Stimulated activated CD8-positive, alpha-beta memory T cell treated with anti-CD3 and anti-CD28 coated beads, Interleukin-4, amount 100 ng/mL, for 1 hour (primary cell): ENCODE data around the gene CAMTA1.
"Not testable (repeated sequence)": the region's sequence is repeated elsewhere in the genome, so short reads cannot be mapped to it uniquely, and the experiment has no call there.

Experiments
- DNase-seq, 2 donors: peaks; one replicate each; pipeline ENCODE4 v3.0.0-alpha.2; 2020; ENCODE audit warnings: low read depth in 2 of 2, low spot score in 1 of 2

Gene CAMTA1

DNA sequence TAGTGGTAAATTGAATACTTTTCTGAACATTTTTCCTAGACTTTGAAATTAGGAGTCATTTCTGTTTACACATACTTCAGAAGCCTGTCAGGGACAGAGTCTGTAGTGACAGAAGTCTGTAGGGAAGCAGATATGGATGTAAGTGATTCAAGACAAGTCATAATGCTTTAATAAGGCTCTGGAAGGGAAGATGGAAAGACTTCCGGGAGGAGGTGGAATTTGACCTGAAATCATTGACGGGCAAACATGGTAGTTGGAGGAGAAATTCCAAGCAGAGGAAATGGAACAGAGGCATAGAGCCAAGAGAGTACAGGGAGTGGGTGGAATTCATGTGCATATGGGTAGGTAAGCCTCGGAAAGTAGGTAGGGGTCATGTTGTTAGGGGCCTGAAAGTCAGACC lies 22.5 kb downstream of the CAMTA1 start:
- DNase-seq = no peak

DNA sequence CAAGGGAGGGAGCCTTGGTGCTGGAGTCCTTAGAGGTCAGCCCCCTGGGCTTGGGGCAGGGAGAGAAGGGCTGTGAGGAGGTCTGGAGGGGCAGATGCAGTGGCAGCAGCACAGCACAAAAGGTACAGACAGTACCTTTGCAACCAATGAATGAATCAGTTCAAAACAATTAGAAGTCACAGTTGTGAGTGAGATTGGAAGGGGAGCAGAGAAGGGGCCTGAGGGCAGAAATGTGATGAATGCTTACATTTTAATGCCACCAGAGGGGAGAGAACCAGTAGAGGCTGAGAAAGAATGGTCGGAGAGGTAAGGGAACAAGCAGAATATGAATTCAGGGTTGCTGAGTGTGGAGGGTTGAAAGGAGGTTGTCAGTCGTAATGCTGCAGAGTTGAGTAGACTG lies 24.2 kb downstream of the CAMTA1 start:
- no peak for DNase-seq

DNA sequence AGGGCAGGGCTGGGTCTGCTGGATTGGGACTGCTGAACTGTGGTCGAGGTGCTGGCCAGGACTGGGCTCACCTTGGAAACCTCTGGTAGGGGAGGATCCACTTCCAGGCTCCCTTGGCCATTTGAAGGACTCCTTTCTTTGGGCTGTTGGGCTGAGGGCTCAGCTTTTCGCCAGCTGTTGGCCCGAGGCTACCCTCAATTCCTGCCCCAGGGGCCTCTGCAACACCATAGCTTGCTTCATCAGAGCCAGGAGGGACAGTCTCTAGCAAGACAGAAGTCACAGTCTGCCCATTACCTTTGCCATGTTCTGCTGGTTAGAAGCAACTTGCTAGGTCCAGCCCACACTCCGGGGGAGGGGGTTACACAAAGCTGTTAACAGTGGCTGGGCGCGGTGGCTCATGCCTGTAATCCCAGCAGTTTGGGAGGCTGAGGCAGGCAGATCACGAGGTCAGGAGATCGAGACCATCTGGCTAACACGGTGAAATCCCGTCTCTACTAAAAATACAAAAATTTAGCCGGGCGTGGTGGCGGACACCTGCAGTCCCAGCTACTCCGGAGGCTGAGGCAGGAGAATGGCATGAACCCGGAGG lies 25.0 kb downstream of the CAMTA1 start:
- not testable (repeated sequence) for DNase-seq

DNA sequence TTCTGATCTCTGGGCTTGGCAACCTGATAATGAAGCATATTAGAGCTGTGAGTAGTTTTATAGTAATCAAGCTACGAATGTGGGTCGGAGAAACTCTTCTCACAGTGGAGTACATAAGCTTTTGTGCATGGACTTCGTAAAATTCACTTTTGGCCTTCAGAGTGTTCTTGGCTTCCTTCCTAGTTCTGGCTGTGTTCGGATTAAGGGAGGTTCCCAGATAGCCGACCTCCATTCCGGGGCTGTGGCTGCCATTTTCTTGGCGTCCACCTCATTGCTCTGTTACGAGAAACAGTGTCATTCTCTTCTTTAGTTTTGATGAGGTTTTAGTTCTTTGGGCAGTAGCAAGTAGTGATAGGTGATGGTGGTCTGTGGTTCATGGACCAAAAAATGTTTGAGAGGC lies 26.3 kb downstream of the CAMTA1 start:
- DNase-seq = no peak

DNA sequence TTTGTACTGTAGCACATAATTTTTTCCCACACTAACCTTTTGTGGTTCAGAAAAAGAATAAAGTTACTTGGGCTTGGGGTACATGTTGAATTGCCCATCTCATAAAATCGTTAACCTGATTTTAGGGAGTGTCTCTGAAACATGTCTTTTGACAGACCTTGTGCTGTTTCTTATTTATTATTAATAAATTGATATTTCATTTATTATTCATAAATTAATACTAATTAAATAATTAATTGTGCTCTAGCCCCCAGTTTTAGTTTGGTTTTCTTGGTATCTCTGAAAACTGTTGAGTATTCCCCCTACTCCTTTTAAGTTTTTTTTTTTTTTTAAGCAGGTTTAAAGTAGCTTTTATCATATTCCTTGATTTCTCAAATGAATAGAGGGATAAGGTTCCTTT lies 27.9 kb downstream of the CAMTA1 start:
- DNase-seq = no peak

DNA sequence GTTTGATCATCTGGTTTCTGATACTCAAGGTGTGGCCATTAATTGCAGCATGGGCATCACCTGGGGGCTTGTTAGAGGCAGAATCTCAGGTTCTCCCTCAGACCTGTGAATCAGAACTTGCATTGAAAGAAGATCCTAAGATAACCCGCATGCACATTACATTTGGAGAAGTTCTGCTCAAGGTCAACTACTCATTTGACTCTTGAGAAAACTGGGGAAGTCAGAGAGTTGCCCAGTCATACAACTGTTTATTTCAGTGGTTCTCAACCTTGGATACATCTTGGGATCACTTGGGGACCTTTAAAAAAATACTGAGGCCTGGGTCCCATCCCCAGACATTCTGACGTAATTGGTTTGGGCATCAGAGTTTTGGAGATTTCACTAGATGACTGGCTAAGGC lies 30.5 kb downstream of the CAMTA1 start:
- DNase-seq = no peak

DNA sequence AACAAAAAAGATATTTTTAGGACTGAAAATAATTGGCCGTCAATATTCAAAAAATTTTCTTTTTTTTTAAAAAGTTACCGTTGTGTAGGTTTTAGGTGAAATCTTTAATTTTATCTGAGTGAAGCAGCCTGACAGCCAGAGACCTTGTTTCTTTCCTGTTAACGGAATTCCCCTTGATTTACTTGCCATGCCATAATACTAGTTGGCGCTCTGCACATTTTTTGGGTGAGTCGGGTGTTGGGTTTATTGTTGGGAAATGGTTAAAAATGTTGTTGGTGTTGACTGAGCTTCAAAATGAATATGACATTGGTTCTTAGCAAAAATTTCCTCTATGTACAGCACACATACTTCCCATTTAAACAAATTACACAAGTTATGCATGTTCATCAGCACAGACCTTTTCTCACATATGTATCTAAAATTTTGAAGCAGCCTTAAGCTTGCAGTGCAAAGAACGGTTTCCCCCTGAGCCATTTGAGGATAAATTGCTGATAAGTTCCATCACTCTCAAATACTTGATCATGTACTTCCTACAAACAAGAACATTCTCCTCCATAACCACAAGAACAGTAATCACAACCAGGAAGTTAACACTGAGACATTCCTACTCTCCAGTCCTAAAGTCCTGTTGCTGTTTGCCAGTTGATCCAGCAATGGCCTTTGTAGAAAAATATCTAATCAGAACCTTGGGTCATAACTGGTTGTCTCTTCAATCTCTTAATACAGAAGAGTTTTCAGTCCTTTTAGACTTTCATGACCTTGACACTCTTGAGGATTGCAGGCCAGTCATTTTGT lies 34.2 kb downstream of the CAMTA1 start:
- DNase-seq = no peak

DNA sequence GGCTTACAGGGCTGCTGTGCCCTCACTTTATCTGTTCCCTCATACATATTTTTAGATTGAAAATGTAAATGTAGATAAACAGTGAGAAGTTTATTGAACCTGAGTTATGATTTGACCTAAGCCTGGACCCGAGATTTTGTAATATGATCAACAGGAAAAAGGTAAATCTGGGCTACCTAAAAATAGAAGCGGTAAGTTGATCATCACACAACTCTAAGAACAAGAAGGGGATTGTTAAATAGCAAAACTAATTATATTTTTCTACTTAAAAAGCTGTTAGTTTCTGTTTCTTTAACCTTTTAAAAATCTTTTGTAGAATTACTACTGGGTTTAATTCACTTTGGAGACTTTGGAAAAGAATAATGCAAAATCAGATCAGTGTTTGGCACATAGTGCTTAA lies 35.6 kb downstream of the CAMTA1 start:
- no peak for DNase-seq

DNA sequence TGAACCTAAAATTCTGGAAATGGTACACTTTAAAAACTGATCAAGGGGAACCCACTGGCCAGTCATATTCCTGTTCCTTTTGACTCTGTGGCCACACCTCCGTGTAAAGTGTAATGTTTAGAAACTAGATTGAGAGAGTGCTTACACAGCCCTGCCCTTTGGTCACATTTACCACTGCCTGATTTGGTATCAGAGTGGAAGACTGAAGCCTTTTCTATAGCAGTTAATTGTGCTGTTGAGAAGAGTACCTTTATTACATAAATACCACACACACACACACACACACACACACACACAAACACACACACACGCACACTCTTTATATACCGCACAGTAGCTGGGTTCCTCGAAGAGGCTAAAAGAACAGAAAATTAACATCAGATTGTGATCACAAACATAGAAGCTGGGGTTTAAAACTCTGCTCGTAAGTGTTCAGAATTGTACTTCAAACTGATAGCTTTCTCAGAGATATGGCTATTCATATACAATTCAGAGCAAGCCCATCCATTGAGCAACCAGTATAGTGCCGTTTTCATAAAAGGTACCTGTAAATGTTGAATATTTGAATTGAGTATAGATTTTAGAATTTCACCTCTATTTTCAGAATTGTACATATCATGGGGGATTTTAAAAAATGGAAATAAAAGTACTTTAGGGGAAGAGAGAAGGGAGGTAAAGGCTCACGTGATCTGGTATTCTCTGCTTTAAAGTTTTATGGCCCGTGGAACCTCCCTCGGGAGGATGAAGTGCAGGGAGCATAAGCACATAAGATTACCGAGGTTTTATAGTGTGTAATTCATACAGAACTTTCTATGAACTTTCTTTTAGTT lies 37.5 kb downstream of the CAMTA1 start:
- no peak for DNase-seq

DNA sequence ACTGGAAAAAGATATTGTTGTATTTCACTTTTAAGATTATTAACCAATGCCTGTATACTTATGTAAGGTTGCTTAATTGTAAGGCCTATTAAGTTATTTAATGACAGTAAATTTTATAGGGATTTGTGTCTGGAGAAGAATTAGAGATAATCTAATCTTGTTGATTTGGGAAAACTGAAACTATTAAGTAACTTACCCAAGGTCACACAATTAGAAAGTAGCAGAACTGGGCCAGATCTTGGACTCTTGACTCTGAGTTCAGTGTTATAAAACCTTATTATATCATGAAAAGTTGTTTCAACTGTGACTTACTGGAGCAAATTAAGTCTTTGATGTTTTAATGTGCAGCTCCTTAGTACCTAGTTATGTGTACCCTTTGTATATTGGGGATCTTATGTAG lies 38.5 kb downstream of the CAMTA1 start:
- DNase-seq = no peak

DNA sequence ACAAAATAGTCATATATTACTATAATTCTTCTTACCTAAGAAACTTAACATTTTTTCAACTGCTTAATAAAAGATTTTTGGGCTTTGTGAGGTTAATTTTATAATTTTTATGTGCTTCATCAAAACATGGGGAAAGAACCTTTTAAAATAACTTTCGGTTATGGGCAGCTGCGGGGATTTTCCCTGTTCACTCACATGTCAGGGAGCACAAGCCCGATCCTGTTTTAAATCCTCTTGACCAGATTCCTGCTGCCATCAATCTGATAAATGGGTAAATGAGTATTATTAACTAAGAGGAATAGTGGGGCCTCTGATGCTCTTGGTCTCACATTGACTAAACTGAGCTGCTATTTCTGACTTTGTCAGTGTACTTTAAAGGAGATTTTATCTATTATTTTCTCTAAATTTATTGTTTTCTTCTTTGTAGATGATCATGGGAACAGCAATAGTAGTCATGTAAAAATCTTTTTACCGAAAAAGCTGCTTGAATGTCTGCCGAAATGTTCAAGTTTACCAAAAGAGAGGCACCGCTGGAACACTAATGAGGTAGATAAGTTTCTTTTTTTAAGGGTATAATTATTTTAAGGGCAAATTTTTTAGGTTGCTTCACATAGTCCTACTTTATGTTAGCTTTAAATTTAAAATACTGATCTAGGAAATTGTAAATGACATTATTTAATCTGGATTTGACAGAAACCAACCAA lies 39.6 kb downstream of the CAMTA1 start:
- no peak for DNase-seq

DNA sequence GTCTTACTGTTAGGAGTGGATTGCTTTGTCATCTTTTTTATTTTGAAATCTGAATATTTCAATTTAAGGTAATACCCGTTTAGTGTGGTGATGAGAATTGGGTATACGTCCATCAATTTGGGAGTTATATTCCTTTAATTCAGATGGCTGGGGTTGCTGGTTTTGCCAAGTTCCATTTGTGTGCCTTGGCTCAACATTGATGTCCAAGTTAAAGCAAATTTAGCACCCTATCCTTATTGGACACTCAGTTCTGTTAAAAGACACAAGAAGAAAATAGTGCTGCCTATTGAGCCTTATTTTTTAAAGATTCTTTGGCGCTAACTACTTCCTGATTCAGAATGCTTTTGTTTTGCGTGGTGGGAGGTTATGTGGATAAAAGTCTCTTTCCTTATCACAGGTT lies 40.6 kb downstream of the CAMTA1 start:
- DNase-seq = no peak

DNA sequence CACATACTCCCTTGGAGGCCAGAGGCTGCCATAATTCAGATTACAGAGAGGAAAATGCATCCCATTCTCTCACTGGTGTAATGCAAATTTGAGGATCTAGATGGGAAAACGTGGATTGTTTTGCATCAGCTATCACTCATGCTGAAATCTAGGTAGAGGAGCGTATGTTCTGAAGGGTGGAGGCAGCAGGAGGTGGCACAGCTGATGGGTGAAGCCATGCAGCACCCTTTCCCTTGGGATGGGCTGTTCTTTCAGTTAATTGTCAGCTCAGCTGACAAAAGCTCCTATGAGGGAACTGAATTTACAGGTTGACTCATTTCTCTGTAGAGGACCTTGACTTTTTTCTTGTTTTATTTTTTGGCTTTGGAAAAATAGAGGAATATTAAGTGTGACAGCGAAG lies 41.8 kb downstream of the CAMTA1 start:
- DNase-seq = no peak

DNA sequence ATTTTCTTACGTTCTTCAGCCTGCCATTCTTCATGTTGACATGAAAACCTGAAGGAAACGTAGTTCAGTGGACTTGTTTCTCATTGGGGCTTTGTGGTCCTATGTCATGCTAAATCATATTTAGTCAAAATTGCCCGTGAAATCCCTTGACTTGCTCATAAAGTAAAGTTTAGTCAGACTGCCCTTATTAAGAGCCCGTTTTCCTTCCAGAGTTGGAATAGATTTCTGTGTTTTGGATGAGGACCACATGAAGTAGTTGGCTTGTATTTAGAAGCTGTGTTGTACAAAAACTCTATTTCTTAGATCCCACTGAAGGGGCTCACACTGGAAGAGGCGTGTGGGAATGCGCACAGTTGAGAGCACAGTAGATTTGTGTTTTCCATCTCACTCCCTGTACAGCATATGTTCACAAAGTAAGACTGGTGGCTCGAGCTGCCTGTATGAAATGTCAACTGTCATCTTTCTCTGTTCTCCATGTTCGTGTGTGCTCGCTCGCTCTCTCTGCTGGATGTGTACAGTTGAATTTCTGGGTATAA lies 42.4 kb downstream of the CAMTA1 start:
- no peak for DNase-seq

DNA sequence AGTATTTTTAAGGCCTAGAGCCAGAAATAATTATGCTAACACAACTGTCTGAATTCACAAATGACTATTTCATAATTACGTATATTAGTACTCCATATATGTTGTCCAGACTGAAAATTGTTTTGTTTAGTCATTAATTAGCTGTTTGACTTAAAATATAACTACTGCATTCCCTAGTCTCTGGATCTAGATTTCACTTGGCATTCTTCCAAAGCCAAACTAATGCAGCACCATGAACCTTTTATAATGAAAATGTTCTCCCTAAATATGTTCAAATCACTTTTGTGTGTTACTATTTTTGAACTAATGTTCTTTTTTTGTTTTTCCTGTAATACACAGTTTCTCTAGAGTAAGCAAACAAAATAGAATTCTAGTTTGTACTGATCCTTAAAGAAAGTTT lies 46.1 kb downstream of the CAMTA1 start:
- DNase-seq = no peak

DNA sequence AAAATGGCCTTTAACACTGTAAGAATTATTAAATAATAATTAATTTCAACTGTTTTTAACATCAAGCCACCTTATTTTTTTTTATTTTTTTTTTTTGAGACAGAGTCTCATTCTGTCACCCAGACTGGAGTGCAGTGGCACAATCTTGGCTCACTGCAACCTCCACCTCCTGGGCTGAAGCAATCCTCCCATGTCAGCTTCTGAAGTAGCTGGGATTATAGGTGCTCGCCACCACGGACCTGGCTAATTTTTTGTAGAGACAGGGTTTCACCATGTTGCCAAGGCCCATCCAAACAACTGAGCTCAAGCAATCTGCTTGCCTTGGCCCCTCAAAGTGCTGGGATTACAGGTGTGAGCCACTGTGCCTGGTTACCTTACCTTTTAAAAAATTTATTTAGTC lies 46.8 kb downstream of the CAMTA1 start:
- not testable (repeated sequence) for DNase-seq

DNA sequence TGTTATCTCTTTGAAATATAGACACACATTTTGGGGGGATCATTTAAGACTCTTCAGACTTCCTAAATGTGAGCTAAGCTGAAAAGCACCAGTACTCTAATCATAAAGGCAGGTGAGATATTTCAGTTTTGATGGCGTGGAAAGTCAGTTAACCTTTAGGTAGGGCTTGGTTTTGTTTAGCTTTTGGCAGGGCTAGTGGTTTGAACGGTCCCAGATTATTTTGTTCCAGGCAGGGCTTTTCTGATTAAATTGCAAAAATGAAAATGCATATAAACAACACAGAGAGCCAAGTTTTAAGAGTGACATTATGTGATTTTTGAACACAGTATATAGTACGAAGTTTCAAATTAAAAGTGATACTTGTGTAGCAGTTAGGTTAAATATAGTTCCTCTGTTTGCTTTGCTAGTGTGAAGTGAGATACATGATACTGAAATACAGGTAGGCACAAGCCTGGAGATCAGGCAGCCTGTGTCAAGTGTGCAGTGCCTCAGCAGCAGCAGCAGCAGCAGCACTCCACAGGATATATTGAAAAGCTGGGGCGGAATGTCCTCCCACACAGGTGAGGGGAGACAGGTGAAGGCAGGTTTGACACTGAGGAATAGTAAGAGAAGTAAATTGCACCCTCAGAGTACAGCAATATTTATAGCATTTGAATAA lies 47.4 kb downstream of the CAMTA1 start:
- DNase-seq = no peak

DNA sequence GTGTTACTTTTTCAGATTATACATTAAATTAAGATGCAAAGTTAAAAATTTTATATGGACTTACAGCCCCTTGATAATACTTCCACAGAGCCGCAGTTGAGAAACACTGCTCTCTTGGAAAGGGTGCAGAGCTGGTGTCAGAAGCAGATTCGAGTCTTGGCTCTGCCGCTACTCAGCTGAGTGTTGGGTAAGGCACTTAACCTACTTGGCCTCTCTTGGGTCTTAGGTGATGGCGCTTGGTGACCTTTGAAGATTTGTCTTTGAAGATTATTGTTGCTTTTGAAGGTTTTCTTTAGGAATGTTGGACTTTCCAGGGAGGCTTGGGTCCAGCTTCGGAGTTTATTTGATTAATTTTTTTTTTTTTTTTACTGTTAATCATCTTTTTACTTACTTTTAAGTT lies 48.5 kb downstream of the CAMTA1 start:
- no peak for DNase-seq

DNA sequence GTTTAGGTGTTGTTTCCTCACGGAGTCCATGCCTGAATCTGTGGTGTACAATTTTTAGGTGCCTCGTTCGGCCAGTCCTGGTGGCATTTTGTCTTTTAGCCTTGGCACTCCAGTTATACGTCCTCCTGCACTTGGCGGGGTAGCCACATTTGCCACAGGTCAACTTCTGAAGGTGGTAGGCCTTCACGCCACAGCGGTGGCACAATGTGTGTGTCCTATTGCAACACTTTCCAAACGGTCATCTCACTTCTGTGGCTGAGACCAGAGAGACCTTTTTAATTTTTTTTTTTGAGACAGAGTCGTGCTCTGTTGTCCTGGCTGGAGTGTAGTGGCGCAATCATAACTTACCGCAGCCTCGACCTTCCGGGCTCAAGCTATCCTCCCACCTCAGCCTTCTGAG lies 49.1 kb downstream of the CAMTA1 start:
- DNase-seq = no peak

DNA sequence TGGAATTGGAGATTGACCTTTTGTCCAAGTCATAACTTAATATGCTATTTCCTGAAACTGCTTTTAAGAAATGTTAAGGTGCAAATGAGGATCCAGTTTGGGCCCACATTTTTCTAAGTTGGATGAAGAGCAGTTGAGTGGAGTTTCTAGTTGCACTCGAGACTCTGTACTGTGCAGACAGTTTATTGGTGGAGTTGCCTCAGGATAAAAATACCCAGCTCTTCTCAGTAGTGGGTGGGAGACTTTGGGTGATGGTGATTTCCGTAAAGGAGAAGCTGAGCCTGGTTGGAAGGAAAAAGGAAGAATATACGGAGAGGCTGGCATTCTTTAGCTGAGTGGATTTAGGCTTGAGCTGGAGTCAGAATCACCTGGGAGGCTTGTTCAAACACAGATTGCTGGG lies 49.9 kb downstream of the CAMTA1 start:
- DNase-seq = no peak

DNA sequence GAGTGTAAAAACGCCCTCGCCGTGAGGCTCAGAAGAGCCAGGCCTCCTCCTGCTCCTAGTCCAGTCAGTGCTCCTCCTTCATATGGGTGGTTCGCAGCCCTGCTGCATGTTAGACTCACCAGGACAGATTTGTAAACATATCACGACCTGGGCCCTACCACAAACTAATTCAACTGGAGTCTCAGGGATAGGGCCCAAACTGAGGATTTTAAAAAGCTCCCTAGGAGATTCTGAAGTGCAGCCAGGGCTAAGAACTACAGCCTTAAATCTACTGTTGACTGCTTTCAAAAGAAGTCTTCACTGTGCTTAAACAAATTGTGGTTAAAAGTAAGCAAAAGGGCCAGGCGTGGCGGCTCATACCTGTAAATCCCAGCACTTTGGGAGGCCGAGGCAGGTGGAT lies 57.0 kb downstream of the CAMTA1 start:
- DNase-seq = no peak
